ENCODE measurements around the gene TMEM97.
A peak's percentile ranks its signal among the peaks of the same experiment; 100 is the strongest.
"Not testable (repeated sequence)": the region's sequence is repeated elsewhere in the genome, so short reads cannot be mapped to it uniquely, and the experiment has no call there.

TMEM97 gene

GRCh38 chr17:28338056-28338768 is 19.2 kb downstream of the TMEM97 start:
- DNase-seq (ENCODE audit: low read depth in 2 of 2), result no peak

GRCh38 chr17:28338769-28339212 is 19.8 kb downstream of the TMEM97 start:
- not testable (repeated sequence) for DNase-seq (ENCODE audit: low read depth in 2 of 2)

- DNase-seq (ENCODE audit: low read depth in 2 of 2), result no peak
Measured at GRCh38 chr17:28339431-28339830, 20.4 kb downstream of the TMEM97 start.

- no peak for DNase-seq (ENCODE audit: low read depth in 2 of 2)
Measured at GRCh38 chr17:28340374-28340773, 21.4 kb downstream of the TMEM97 start.

DNA sequence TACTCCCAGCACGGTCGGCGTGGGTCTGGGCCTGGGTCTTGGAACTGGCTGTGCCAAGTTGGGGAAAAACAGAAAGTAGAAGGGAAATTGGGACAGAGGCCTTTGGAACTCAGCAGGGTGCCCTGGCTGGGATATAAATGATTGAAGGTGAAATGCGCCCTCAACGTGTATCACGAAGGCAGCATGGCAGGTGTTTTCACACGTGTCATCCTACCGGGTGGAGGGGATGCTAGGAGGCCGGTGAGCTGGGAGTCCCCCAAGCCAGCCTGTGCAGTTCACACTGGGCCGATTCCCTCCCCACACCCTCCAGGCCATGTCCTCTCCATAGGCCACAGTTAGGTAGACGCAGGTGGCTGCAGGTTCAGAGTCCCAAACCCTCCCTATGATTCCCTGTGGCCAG is 22.5 kb downstream of the TMEM97 start:
- no peak for DNase-seq (ENCODE audit: low read depth in 2 of 2)

DNA sequence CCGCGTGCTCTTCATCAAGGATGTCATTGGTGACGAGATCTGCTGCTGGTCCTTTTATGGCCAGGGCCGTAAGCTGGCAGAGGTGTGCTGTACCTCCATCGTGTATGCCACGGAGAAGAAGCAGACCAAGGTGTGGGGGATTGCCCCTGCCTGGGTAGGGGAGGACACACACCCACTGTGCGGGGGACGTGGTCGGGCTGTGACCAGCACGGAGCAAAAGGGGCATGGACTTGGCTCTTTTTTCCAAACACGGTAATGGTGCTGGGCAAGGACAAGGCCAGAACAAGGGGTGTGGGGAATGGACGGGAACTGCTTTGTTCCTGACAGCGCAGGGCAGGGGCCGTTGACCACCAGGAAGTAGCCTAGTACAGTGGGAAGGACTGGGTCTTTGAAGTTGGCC is 23.3 kb downstream of the TMEM97 start:
- no peak for DNase-seq (ENCODE audit: low read depth in 2 of 2)

- DNase-seq (ENCODE audit: low read depth in 2 of 2), result no peak
Measured at GRCh38 chr17:28343491-28343932, 24.5 kb downstream of the TMEM97 start.

GRCh38 chr17:28344011-28344410 is 25.0 kb downstream of the TMEM97 start:
- DNase-seq (ENCODE audit: low read depth in 2 of 2), result no peak

GRCh38 chr17:28344435-28344901 is 25.5 kb downstream of the TMEM97 start:
- no peak for DNase-seq (ENCODE audit: low read depth in 2 of 2)

DNA sequence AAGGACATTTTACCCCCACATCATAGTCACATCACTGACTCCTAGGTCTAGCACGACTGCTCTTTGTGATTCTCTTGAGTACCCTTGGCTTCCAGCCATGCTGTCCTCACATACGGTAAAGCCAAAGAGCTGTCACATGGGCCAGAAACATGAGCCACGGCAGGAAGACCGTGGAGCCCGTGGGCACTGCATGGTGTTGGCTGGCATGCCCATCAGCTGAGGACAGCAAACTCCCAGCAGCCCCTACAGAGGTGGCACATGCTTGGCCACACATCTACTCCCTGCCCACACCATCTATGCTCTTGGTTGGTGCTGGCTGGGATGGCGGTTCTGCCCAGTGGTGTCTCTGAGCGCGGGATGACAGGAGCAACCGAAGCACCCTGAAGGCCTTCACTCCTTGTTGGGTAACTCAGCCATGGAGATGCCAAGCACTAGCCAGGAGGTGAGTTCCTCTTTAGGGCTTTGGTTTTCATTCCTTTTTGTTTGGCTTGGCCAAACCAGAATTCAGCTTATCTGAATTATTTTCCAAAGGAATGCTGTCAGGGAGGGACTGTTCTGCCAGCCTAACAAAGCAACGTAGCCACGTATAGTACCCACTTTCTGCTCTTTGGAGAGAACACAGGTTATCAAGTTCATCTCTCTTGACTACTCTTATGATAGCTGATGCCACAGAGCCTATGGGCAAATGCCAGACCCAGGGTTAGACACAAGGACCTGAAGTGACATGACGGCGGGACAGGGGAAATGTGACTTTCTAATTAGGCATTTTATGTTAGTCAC is 26.6 kb downstream of the TMEM97 start:
- no peak for DNase-seq (ENCODE audit: low read depth in 2 of 2)

- DNase-seq (ENCODE audit: low read depth in 2 of 2), result no peak
Measured at GRCh38 chr17:28346199-28346580, 27.2 kb downstream of the TMEM97 start.

- no peak for DNase-seq (ENCODE audit: low read depth in 2 of 2)
Measured at GRCh38 chr17:28346746-28347246, 27.8 kb downstream of the TMEM97 start.

- DNase-seq (ENCODE audit: low read depth in 2 of 2), result no peak
Measured at GRCh38 chr17:28347261-28347891, 28.4 kb downstream of the TMEM97 start.

DNA sequence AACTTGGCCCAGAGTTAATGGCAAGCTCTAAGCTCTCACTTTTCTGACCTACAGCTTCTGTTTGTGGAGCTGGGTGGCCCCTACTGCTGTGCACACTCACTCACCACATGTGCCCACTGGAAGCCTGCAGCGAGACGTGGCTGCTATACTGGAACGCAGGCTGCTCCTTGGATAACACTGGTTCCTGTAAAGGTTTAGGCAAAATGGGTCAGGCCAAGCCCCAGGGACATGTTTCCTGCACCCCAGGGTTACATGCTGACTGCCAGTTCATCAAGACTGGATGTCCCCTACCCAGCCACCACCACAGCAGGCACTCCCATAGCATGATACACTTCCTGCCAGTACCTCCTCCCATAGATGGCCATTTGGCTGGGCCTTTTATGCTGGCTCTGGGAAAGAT is 30.0 kb downstream of the TMEM97 start:
- no peak for DNase-seq (ENCODE audit: low read depth in 2 of 2)

- no peak for DNase-seq (ENCODE audit: low read depth in 2 of 2)
Measured at GRCh38 chr17:28350271-28350670, 31.3 kb downstream of the TMEM97 start.

- peak; percentile 90 to 93 for DNase-seq (ENCODE audit: low read depth in 2 of 2)
Measured at GRCh38 chr17:28357061-28357900, 38.3 kb downstream of the TMEM97 start, which contains the start of gene POLDIP2. Gene POLDIP2, minus strand, starts transcription at chr17:28357527. Its CDS starts 79 bp downstream, at chr17:28357448.

GRCh38 chr17:28357901-28358197 is 38.8 kb downstream of the TMEM97 start:
- DNase-seq (ENCODE audit: low read depth in 2 of 2), result no peak

- DNase-seq (ENCODE audit: low read depth in 2 of 2), result no peak
Measured at GRCh38 chr17:28363186-28363585, 44.2 kb downstream of the TMEM97 start.

DNA sequence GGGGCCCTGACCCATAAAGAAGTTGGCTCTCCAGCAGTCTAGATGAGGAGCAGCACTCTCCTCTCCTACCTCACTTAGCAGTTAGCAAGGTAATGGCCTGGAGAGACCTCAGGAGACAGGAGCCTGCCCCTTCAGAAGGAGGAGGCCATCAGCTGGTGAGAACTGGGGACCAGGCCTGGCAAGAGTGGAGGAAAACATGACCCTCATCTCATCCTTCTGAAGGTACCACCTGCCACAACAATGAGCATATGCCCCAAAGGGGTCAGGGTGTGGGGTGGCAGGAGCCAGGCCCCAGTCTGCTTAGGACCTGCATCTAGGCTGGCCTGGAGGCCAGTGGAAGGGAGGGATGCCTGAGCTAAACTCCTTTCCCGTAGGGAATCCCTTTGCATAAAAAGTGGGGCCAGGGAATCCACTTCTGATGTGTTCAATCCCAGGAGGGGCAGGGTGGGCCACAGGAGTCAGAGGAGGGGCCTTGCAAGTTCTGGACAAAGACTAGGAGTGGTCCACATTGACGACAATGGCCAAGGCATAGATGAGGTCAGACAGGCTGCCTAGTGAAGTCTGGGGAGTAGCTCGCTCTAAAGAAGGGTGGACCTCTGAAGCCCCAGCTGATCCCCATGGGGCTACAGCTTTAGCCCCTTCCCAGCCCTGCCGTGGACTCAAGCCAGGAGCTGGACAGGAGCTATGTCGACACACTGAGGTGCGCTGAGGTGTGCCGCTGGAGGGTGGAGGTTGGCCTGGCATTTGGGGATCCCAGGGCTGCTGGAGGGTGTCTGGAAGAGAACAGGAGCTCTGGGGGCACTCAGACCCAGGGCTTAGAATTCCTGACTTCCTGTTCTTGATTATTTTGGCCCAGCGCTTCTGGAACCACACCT is 45.0 kb downstream of the TMEM97 start:
- DNase-seq (ENCODE audit: low read depth in 2 of 2), result no peak

GRCh38 chr17:28364665-28365363 is 45.8 kb downstream of the TMEM97 start, which contains the start of gene SEBOX:
Gene SEBOX, minus strand, starts transcription at chr17:28365199. Its CDS starts 48 bp downstream, at chr17:28365151.
- no peak for DNase-seq (ENCODE audit: low read depth in 2 of 2)
